Activated B cell treated with CpG ODN at 0.5 μM for 24 hours (primary cell): ENCODE results near the gene AMBRA1. TPM values are rescaled to one million over a fixed set of nuclear protein-coding genes. Genes with fewer than 3 reads are reported as not detected.

Experiments
- ATAC-seq: fragments of 200-7000 bp; cut with Tn5 transposase; one replicate; pipeline ENCODE4 v1.10.0; 2021; ENCODE audit warnings: low read depth, mild to moderate bottlenecking, moderate library complexity
- CTCF ChIA-PET: fragments of 350-600 bp; sonication (Branson Sonifier 250); formaldehyde crosslinking; loops from one replicate; lab custom pipeline; 2021; ENCODE audit warnings: antibody characterized with exemption; lab: Charles Lee
- POLR2A ChIA-PET: fragments of 350-600 bp; sonication (Branson Sonifier 250); formaldehyde crosslinking; loops from one replicate; lab custom pipeline; 2021; ENCODE audit warnings: antibody characterized with exemption; lab: Charles Lee
- DNase-seq: peaks from one replicate; pipeline ENCODE4 v3.0.0; 2022
- H3K27ac Mint-ChIP-seq: one replicate; pipeline ENCODE4 v1.8.0; 2020; ENCODE audit warnings: mixed read lengths
- H3K27me3 Mint-ChIP-seq: one replicate; pipeline ENCODE4 v1.8.0; 2021; ENCODE audit warnings: mixed read lengths
- H3K36me3 Mint-ChIP-seq: one replicate; pipeline ENCODE4 v1.8.0; 2021; ENCODE audit warnings: low read depth, mixed read lengths
- H3K4me1 Mint-ChIP-seq: one replicate; pipeline ENCODE4 v1.8.0; 2021; ENCODE audit warnings: mixed read lengths
- H3K4me3 Mint-ChIP-seq: one replicate; pipeline ENCODE4 v1.8.0; 2020; ENCODE audit warnings: mild to moderate bottlenecking, mixed read lengths
- H3K9me3 Mint-ChIP-seq: one replicate; pipeline ENCODE4 v1.8.0; 2020; ENCODE audit warnings: mixed read lengths
- CTCF ChIP-seq: fragments of 200-600 bp; IDR thresholded peaks from one replicate; pipeline ENCODE4 v1.8.0; 2022; ENCODE audit warnings: antibody characterized with exemption, mild to moderate bottlenecking
- intact Hi-C: fragments of 100-400 bp; cut with micrococcal nuclease; formaldehyde crosslinking; loops from one replicate; pipeline ENCODE4 v1.15.1; 2024
- total RNA-seq: library from RNA; stranded (reverse); gene quantifications from 2 replicates; pipeline ENCODE4 v1.2.3, GENCODE V29; 2022

The AMBRA1 gene
- total RNA-seq, 1 donor from 2014 or later, result 39.1 TPM

GRCh38 chr11:46504817-46505613 is 88.8 kb downstream of the AMBRA1 start:
- H3K4me1 Mint-ChIP-seq, result no peaks in the 10 kb centered on the region
- no peaks in the 10 kb centered on the region for H3K27me3 Mint-ChIP-seq
- ChIA-PET CTCF (no interaction called here), POLR2A (interaction anchor here (0.6 kb wide), 1 partner anchor 709 kb away, joined by 13 read pairs; no protein-coding TSS in a partner anchor)
- ATAC-seq (no peak), DNase-seq (no peak)
- peaks cover 64% of the 10 kb centered on the region for H3K36me3 Mint-ChIP-seq
- no peaks in the 10 kb centered on the region for H3K9me3 Mint-ChIP-seq
- no peak overlapping the region for H3K4me3 Mint-ChIP-seq
- no peak overlapping the region for H3K27ac Mint-ChIP-seq
- intact Hi-C loops, result no loop called here
- no peak for TF ChIP-seq CTCF

- no peak for ATAC-seq
- peaks cover 48% of the 10 kb centered on the region for H3K36me3 Mint-ChIP-seq
- POLR2A ChIA-PET, result no interaction called here
- H3K4me3 Mint-ChIP-seq, result no peak overlapping the region
- DNase-seq, result no peak
- no peaks in the 10 kb centered on the region for H3K9me3 Mint-ChIP-seq
- CTCF ChIA-PET, result no interaction called here
- no peak for TF ChIP-seq CTCF
- H3K27me3 Mint-ChIP-seq, result no peaks in the 10 kb centered on the region
- H3K27ac Mint-ChIP-seq, result no peak overlapping the region
- no peaks in the 10 kb centered on the region for H3K4me1 Mint-ChIP-seq
- intact Hi-C loops, result no loop called here
Observed at GRCh38 chr11:46499821-46500220, 94.0 kb downstream of the AMBRA1 start.

GRCh38 chr11:46498968-46499367 is 94.9 kb downstream of the AMBRA1 start:
- no peak for DNase-seq
- no peaks in the 10 kb centered on the region for H3K27me3 Mint-ChIP-seq
- no peak for TF ChIP-seq CTCF
- ChIA-PET CTCF (interaction anchor here (1.5 kb wide), 1 partner anchor 9 kb away, joined by 6 read pairs; no protein-coding TSS in a partner anchor), POLR2A (no interaction called here)
- no peaks in the 10 kb centered on the region for H3K4me1 Mint-ChIP-seq
- intact Hi-C loops, result no loop called here
- H3K36me3 Mint-ChIP-seq, result peaks cover 47% of the 10 kb centered on the region
- no peaks in the 10 kb centered on the region for H3K9me3 Mint-ChIP-seq
- no peak overlapping the region for H3K27ac Mint-ChIP-seq
- ATAC-seq, result no peak
- H3K4me3 Mint-ChIP-seq, result no peak overlapping the region

- Mint-ChIP-seq H3K4me3 (no peak overlapping the region), H3K4me1 (no peaks in the 10 kb centered on the region), H3K27ac (no peak overlapping the region), H3K9me3 (no peaks in the 10 kb centered on the region), H3K36me3 (peaks cover 51% of the 10 kb centered on the region), H3K27me3 (no peaks in the 10 kb centered on the region)
- ChIA-PET CTCF (interaction anchor here (1.5 kb wide), 1 partner anchor 8 kb away, joined by 6 read pairs; no protein-coding TSS in a partner anchor), POLR2A (no interaction called here)
- no peak for DNase-seq
- ATAC-seq, result no peak
- TF ChIP-seq CTCF, result no peak
- intact Hi-C loops, result no loop called here
Observed at GRCh38 chr11:46498179-46498578, 95.6 kb downstream of the AMBRA1 start.

GRCh38 chr11:46497498-46497897 is 96.3 kb downstream of the AMBRA1 start:
- no peaks in the 10 kb centered on the region for H3K9me3 Mint-ChIP-seq
- CTCF ChIA-PET, result no interaction called here

More at GRCh38 chr11:46497498-46497897, 96.3 kb downstream of the AMBRA1 start:
- Mint-ChIP-seq H3K27ac (no peak overlapping the region), H3K27me3 (no peaks in the 10 kb centered on the region), H3K4me3 (no peak overlapping the region), H3K36me3 (peaks cover 52% of the 10 kb centered on the region), H3K4me1 (no peaks in the 10 kb centered on the region)
- intact Hi-C loops, result no loop called here
- POLR2A ChIA-PET, result no interaction called here
- TF ChIP-seq CTCF, result no peak
- DNase-seq (no peak), ATAC-seq (no peak)
